MM.1S (cell line): ENCODE results near the gene HYAL1.

Source experiments
- CTCF ChIP-seq: fragments of 300-600 bp; sonication (generic); IDR thresholded peaks from 2 replicates; pipeline ENCODE4 v1.5.1; 2016; ENCODE audit warnings: antibody characterized with exemption, low read length, mixed read lengths
- EZH2phosphoT487 ChIP-seq: fragments of 300-600 bp; sonication (generic); IDR thresholded peaks from 2 replicates; pipeline ENCODE4 v1.6.1; 2018; ENCODE audit warnings: antibody characterized with exemption, low read length

GRCh38 chr3:50258979-50259378 is 44.4 kb downstream of the HYAL1 start:
- TF ChIP-seq CTCF (no peak), EZH2phosphoT487 (no peak)
